Fibroblast of gingiva (primary cell): ENCODE measurements around the gene CDH4.

Experiments used
- DNase-seq: peaks from one replicate; pipeline ENCODE4 v3.0.0-alpha.2; 2011; ENCODE audit warnings: low read depth

Gene CDH4

GRCh38 chr20:61251529-61252393 is at the start of gene CDH4:
Gene CDH4 (plus strand): TSS chr20:61252261.
- DNase-seq: no peak

- no peak for DNase-seq
Observed at GRCh38 chr20:61203320-61203719, 48.7 kb upstream of the CDH4 start.

GRCh38 chr20:61204206-61204605 is 47.9 kb upstream of the CDH4 start:
- DNase-seq: no peak

- DNase-seq: no peak
Observed at GRCh38 chr20:61205769-61206168, 46.3 kb upstream of the CDH4 start.

DNA sequence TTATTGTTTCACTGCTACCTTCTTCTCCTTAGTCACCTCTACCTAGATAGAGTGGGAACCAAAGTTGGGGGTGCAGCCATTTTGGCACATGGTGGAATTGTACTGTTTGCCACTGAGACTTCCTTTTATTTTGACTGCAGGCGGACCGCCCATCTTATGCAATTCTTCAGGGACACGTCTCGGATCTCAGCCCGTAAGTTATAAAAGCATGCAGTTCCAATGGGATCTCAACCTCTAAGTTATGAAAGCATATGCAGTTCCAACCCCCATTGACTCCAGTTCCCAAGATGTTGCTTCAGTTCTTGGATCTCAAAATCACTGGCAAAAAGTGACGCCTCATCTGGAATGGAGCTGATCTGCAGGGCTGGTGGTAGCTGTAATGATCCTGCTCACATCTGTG is 41.2 kb upstream of the CDH4 start:
- no peak for DNase-seq

- no peak for DNase-seq
Observed at GRCh38 chr20:61217848-61218247, 34.2 kb upstream of the CDH4 start.

- peak; percentile 49 for DNase-seq
Observed at GRCh38 chr20:61219021-61219431, 33.0 kb upstream of the CDH4 start.

DNA sequence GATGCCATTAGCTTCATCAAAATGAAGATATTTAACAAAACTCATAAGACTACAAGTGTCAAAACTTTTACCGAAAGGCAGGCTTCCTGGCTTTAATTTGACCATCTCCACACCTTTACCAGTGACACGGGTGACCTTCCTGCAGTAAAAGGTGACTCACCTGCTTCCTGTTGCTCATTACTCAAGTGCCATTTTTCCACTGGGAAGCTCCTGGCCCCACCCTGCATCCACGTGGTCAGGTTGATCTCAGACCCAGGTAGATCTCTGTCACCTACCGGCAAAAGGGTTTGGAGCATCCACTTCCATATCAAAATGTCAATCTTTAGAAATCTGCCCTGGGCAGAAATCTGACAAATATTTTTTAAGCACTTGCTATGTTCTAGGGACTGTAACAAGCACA is 31.9 kb upstream of the CDH4 start:
- DNase-seq: no peak

GRCh38 chr20:61220626-61221325 is 31.3 kb upstream of the CDH4 start:
- DNase-seq: no peak

GRCh38 chr20:61222699-61223098 is 29.4 kb upstream of the CDH4 start:
- DNase-seq: no peak

GRCh38 chr20:61223121-61223520 is 28.9 kb upstream of the CDH4 start:
- DNase-seq: no peak

- no peak for DNase-seq
Observed at GRCh38 chr20:61230166-61230565, 21.9 kb upstream of the CDH4 start.

GRCh38 chr20:61233590-61233989 is 18.5 kb upstream of the CDH4 start:
- DNase-seq: no peak

- no peak for DNase-seq
Observed at GRCh38 chr20:61234224-61234890, 17.7 kb upstream of the CDH4 start.

DNA sequence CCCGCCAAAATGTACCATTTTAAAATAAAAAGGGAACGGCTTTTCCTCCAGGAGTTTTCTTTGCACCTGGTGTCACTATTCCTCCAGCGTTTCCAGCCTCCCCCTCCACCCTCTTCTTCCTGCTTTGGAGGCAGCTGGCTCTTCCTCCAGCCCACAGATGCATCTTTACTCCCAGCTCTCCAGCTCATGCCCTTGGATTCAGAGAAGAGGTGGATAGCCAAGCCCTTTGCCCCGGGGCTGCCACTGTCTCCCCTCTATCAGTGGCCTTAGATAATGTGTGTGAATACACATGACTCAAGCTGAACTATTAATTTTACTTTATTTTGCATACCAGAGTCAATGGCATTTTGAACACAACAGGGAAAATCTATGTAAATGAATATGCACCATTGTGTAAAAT is 15.3 kb upstream of the CDH4 start:
- no peak for DNase-seq

- no peak for DNase-seq
Observed at GRCh38 chr20:61238813-61239212, 13.2 kb upstream of the CDH4 start.

- DNase-seq: no peak
Observed at GRCh38 chr20:61240814-61241213, 11.2 kb upstream of the CDH4 start.

DNA sequence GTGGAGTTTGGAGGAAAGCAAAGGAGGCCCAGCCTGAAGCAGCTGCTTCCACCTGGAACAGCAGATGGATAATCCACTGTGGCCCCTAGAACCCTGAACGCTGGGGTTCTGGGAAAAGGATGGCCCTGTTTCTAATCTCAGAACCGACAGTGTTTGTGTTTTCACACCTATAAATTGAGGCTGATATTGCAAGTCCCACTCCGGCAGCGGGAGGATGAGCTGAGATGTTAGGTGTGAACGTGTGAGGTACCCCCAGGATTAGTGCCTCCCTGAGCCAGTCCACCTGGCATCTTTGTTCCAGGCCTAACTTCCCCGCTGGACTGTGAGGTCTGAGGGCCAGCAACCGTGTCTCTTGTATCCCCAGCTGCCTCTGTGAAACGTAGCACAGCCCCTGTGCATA is 7.8 kb upstream of the CDH4 start:
- no peak for DNase-seq

- no peak for DNase-seq
Observed at GRCh38 chr20:61246269-61246668, 5.8 kb upstream of the CDH4 start.

DNA sequence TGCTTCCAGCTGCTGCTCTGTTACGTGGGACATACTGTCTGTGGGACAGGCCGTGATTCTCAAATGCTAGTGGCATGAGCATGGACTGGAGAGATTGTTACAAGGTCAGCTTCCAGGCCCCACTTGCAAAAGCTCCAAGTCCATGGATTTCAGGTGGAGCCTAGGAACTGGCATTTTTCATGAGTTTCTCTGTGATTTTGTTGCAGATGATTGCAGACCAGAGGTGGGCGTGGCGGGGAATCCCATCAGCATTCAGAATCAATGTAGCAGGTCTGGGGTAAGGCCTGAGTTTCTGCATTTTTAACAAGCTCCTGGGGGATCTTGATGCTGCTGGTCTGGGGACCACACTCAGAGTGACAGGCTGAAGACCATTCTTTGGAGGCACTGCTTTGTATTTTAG is 2.4 kb upstream of the CDH4 start:
- no peak for DNase-seq

DNA sequence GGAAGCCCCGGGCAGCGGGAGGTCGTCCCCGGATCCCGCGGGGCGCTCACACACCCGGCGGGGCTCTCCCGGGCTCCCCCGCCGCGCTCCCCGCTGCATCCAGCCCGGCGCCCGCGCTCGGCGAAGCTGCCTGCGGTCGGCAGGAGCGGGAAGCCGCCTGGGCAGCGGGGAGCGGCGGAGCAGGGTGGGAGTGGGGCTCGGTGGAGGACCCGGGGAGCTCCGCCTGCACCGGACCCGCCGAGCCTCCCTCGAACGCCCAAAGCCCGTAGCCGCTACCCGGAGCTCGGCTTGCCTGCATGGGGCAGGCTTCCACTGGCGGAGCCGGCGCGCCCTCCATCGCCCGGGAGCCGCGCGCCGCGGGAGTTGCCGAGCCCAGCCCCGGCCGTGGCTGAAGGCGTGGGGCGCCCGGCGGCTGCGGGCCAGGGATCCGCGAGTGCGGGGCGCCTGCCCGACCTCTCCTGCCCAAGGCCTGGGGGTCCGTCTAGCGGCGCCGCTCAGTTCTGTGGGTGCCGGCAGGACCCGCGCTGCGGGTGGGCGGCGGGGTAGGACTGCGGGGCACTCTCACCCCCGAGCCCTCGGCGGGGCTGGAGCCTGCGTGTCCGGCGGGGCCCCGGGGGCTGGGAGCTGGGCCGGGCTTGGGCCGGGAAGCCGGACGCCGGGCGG is 671 bp downstream of the CDH4 start:
- DNase-seq: peak; percentile 13

DNA sequence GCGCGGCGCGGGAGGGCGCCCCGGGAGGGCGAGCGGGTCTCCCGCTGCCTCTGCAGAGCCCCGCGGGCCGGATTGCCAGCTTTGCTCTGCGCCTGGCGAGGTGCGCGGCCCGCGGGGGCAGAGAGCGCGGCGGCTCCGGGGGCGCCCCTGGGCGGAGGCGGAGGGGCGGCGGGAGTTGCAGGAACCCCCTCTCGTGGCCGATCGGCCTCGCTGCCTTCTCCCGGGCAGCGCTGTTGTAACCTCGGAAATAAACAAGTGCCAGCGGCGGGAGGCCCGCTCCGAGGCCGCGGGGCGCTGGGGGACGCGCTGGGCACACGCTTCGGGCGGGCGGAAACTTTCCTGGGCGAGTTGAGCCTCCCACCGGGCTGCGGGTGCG is 1.2 kb downstream of the CDH4 start:
- DNase-seq: peak; percentile 34
